ENCODE measurements around the gene IL16. TPM values are rescaled to one million over a fixed set of nuclear protein-coding genes. Genes with fewer than 3 reads are reported as not detected.
"Not testable (repeated sequence)": the region's sequence is repeated elsewhere in the genome, so short reads cannot be mapped to it uniquely, and the experiment has no call there.

The IL16 gene
- total RNA-seq, 2 donors from 2014 or later = 87.1 to 104 TPM

DNA sequence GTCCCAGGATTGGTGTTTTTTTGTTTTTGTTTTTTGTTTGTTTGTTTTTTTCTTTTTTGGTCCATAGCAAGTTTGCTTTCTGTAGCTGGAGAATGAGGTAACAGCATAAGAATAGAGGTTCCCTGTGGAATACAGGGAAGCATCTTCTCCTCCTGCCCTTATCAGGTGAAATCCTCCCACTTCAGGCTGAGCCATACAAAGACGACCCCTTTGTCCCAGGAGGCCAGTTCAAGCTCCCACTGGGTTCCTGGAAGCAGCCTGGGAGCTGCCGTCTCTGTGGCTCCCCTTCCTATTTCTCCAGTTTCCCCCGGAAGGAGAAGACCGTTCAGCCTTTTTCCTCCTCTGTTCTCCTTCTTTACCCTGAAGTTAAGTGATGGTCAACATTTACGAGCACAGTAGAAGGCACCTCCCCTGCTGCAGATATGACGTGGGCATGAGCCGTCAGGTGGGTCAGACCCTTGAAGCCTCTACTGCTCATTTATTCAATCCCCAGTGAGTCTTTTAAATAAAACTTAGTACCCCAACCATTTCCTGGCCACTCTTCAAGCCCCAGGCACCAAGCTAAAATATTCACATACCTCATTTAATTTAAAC, 1.1 kb downstream of the IL16 start:
- ATAC-seq (no peak), DNase-seq (no peak)
- Mint-ChIP-seq H3K27me3 (peaks cover 46% of the 10 kb centered on the region), H3K4me1 (no peaks in the 10 kb centered on the region), H3K27ac (no peak overlapping the region), H3K4me3 (no peak overlapping the region), H3K36me3 (ENCODE audit: low read depth) (no peaks in the 10 kb centered on the region)
- H3K9me3 ChIP-seq (ENCODE audit: control insufficient read depth, low read length, poor library complexity, severe bottlenecking) = no peaks in the 10 kb centered on the region

DNA sequence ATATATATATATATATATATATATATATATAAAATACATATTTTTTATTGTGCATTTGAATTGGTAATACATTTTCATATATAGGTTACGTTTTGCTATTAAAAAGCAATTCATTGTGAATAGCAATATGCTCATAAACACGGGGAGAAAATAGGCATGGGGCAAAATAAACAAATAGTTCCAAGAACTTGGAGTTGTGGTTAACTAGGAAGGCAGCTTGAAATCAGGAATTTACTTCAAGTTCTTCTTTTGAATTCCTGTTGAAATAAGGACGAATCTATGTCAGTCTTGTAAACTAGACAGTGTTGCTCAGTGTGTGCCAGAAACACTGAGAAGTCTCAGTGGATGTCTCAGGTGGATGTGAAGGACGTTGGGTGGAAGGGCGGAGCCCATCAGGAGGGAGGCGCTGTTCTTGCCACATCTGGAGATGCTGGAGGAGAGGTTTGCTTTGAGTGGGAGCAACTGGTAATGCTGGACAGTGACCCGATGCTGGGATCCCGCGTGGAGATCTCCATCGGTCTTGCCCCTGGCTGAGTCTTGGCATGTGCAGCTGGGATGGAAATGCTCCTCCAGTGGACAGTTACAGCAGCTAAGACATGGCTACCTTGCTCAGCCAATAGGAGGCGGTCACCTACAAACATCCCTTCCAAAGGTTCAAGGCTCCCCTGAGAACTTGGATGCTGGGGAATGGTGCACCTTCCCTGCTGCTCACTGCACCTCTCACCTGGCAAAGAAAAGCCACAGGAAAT, 2.5 kb downstream of the IL16 start:
- H3K4me1 Mint-ChIP-seq = no peaks in the 10 kb centered on the region
- ATAC-seq = no peak

DNA sequence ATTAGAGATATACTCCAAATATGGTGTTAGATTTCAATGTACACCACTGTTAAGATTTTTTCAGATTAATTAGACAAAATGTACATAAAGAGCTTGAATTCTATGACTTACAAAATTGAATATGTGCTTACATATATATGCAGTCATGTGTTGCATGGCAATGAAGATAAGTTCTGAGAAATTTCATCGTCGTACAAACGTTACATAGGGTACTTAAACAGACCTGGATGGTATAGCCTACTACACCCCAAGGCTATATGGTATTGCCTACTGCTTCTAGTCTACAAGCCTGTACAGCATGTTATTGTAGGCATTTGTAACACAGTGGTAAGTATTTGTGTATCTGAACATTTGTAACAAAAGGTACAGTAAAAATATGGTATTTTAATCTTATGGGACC, 9.3 kb downstream of the IL16 start:
- ATAC-seq (no peak), DNase-seq (no peak)
- Mint-ChIP-seq H3K27me3 (peaks cover 6% of the 10 kb centered on the region), H3K4me1 (no peaks in the 10 kb centered on the region), H3K4me3 (no peak overlapping the region), H3K27ac (no peak overlapping the region), H3K36me3 (ENCODE audit: low read depth) (no peaks in the 10 kb centered on the region)
- no peaks in the 10 kb centered on the region for H3K9me3 ChIP-seq (ENCODE audit: control insufficient read depth, low read length, poor library complexity, severe bottlenecking)

More for the DNA sequence above, 2.5 kb downstream of the IL16 start:
- Mint-ChIP-seq H3K27me3 (peaks cover 38% of the 10 kb centered on the region), H3K4me3 (no peak overlapping the region), H3K36me3 (ENCODE audit: low read depth) (no peaks in the 10 kb centered on the region), H3K27ac (no peak overlapping the region)
- no peaks in the 10 kb centered on the region for H3K9me3 ChIP-seq (ENCODE audit: control insufficient read depth, low read length, poor library complexity, severe bottlenecking)
- DNase-seq = no peak

DNA sequence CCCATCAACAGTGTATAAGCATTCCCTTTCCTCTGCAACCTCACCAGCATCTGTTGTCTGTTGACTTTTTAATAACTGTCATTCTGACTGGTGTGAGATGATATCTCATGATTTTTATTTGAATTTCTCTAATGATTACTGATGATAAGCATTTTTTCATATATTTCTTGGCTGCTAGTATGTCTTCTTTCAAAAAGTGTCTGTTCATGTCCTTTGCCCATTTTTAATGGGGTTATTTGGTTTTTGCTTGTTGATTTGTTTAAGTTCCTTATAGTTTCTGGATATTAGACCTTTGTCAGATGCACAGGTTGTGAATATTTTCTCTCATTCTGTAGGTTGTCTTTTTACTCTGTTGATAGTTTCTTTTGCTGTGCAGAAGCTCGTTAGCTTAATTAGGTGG, 11.3 kb downstream of the IL16 start:
- DNase-seq; H3K9me3 ChIP-seq (ENCODE audit: control insufficient read depth, low read length, poor library complexity, severe bottlenecking); H3K4me1 Mint-ChIP-seq; H3K27ac Mint-ChIP-seq; H3K4me3 Mint-ChIP-seq; ATAC-seq; H3K36me3 Mint-ChIP-seq (ENCODE audit: low read depth); H3K27me3 Mint-ChIP-seq: not testable (repeated sequence)

DNA sequence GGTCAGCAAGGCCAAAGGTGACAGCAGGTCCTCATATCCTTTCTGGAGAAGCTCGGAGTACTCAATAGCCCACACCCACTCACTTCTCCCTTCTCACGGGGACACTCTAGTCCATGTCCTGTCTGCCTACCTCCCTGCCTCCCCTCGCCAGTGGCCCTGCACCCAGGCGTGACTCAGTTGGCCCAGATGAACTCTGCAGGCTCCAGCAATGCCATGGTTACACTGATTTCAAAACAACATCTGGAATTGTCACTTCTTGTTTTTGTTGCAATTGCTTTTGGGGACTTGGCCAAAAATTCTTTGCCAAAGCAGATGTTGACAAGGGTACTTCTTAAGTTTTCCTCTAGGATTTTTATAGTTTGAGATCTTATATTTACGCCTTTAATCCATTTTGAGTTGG, 13.0 kb downstream of the IL16 start:
- no peak overlapping the region for H3K27ac Mint-ChIP-seq
- peaks cover 6% of the 10 kb centered on the region for H3K27me3 Mint-ChIP-seq
- no peaks in the 10 kb centered on the region for H3K36me3 Mint-ChIP-seq (ENCODE audit: low read depth)
- peaks cover 3% of the 10 kb centered on the region for H3K9me3 ChIP-seq (ENCODE audit: control insufficient read depth, low read length, poor library complexity, severe bottlenecking)
- DNase-seq (no peak), ATAC-seq (no peak)
- H3K4me1 Mint-ChIP-seq = no peaks in the 10 kb centered on the region
- no peak overlapping the region for H3K4me3 Mint-ChIP-seq

DNA sequence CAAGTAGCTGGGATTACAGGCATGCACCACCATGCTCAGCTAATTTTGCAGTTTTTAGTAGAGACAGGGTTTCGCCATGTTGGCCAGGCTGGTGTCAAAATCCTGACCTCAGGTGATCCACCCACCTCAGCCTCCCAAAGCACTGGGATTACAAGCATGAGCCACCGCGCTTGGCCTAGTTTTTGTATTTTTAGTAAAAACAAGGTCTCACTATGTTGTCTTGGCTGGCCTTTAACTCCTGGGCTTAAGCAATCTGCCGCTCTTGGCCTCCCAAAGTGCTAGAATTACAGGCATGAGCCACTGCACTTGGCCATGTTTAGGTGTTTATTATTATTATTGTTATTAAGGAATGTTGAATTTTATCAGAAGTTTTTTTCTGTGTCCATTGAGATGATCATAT, 14.7 kb downstream of the IL16 start:
- H3K4me1 Mint-ChIP-seq = no peaks in the 10 kb centered on the region
- H3K4me3 Mint-ChIP-seq = no peak overlapping the region
- H3K9me3 ChIP-seq (ENCODE audit: control insufficient read depth, low read length, poor library complexity, severe bottlenecking) = peaks cover 3% of the 10 kb centered on the region
- ATAC-seq (no peak), DNase-seq (no peak)
- no peaks in the 10 kb centered on the region for H3K36me3 Mint-ChIP-seq (ENCODE audit: low read depth)
- no peak overlapping the region for H3K27ac Mint-ChIP-seq
- H3K27me3 Mint-ChIP-seq = no peaks in the 10 kb centered on the region

- H3K4me3 Mint-ChIP-seq = no peak overlapping the region
- H3K9me3 ChIP-seq (ENCODE audit: control insufficient read depth, low read length, poor library complexity, severe bottlenecking) = peaks cover 3% of the 10 kb centered on the region
- no peak for DNase-seq
- peaks cover 3% of the 10 kb centered on the region for H3K27me3 Mint-ChIP-seq
- no peak overlapping the region for H3K27ac Mint-ChIP-seq
- H3K36me3 Mint-ChIP-seq (ENCODE audit: low read depth) = no peaks in the 10 kb centered on the region
- no peaks in the 10 kb centered on the region for H3K4me1 Mint-ChIP-seq
- ATAC-seq = no peak
These were observed 17.3 kb downstream of the IL16 start for GRCh38 chr15:81213982-81214381.

GRCh38 chr15:81215531-81215930, 18.9 kb downstream of the IL16 start:
- Mint-ChIP-seq H3K4me3 (no peak overlapping the region), H3K27me3 (peaks cover 19% of the 10 kb centered on the region), H3K27ac (no peak overlapping the region), H3K4me1 (no peaks in the 10 kb centered on the region), H3K36me3 (ENCODE audit: low read depth) (no peaks in the 10 kb centered on the region)
- DNase-seq (no peak), ATAC-seq (no peak)
- H3K9me3 ChIP-seq (ENCODE audit: control insufficient read depth, low read length, poor library complexity, severe bottlenecking) = peaks cover 3% of the 10 kb centered on the region

DNA sequence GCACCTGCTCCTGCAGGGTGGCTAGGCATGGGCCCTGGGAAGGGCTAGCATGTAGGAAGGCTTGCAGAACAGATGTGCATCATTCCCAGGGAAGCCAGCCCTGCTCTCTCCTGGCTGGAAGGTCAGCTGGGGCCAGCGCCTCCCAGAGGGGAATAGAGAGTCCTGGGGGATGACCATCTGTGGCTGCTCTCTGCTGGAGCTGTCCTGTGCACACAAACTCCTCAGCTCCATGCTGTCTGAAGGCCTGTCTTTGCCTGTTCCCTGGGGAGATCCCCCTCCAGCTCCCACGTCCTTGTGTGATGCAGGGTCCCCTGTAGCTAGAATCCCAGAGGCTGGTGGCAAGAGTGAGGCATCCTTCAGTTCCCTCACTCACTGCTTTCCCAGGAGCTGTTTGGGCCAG, 19.3 kb downstream of the IL16 start:
- Mint-ChIP-seq H3K4me3 (no peak overlapping the region), H3K36me3 (ENCODE audit: low read depth) (no peaks in the 10 kb centered on the region), H3K4me1 (no peaks in the 10 kb centered on the region), H3K27ac (no peak overlapping the region), H3K27me3 (peaks cover 23% of the 10 kb centered on the region)
- DNase-seq (no peak), ATAC-seq (no peak)
- peaks cover 3% of the 10 kb centered on the region for H3K9me3 ChIP-seq (ENCODE audit: control insufficient read depth, low read length, poor library complexity, severe bottlenecking)

DNA sequence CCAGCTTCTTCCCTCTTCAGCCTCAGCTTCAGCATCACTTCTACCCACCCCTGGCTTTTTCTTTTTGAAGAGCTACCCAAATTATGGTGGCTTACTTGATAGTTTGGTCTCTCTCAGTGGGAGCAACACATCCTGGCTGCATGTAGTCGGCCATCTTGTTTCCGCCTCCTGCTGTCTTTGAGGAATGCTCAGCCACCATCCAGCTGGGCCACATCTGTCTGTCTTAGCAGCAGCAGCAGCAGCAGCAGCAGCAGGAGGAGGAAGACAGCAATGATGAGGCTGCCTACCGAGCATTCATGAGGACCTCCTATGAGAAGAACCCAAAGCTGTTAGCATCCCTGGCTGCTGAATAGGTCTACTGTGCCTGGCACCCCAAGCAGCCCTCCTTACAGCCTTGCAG, 19.7 kb downstream of the IL16 start:
- Mint-ChIP-seq H3K27me3 (peaks cover 25% of the 10 kb centered on the region), H3K4me3 (no peak overlapping the region), H3K36me3 (ENCODE audit: low read depth) (no peaks in the 10 kb centered on the region), H3K4me1 (no peaks in the 10 kb centered on the region), H3K27ac (no peak overlapping the region)
- DNase-seq (no peak), ATAC-seq (no peak)
- H3K9me3 ChIP-seq (ENCODE audit: control insufficient read depth, low read length, poor library complexity, severe bottlenecking) = peaks cover 3% of the 10 kb centered on the region

- H3K4me3 Mint-ChIP-seq = no peak overlapping the region
- H3K9me3 ChIP-seq (ENCODE audit: control insufficient read depth, low read length, poor library complexity, severe bottlenecking) = no peaks in the 10 kb centered on the region
- peaks cover 46% of the 10 kb centered on the region for H3K27me3 Mint-ChIP-seq
- no peak overlapping the region for H3K27ac Mint-ChIP-seq
- H3K36me3 Mint-ChIP-seq (ENCODE audit: low read depth) = no peaks in the 10 kb centered on the region
- no peak for DNase-seq
- H3K4me1 Mint-ChIP-seq = no peaks in the 10 kb centered on the region
- ATAC-seq = no peak
These were observed 24.8 kb downstream of the IL16 start for GRCh38 chr15:81221449-81221848.

GRCh38 chr15:81222007-81222406, 25.3 kb downstream of the IL16 start:
- no peaks in the 10 kb centered on the region for H3K4me1 Mint-ChIP-seq
- no peak for ATAC-seq
- H3K9me3 ChIP-seq (ENCODE audit: control insufficient read depth, low read length, poor library complexity, severe bottlenecking) = no peaks in the 10 kb centered on the region
- no peaks in the 10 kb centered on the region for H3K36me3 Mint-ChIP-seq (ENCODE audit: low read depth)
- no peak for DNase-seq
- H3K4me3 Mint-ChIP-seq = no peak overlapping the region
- H3K27me3 Mint-ChIP-seq = peaks cover 46% of the 10 kb centered on the region
- no peak overlapping the region for H3K27ac Mint-ChIP-seq

DNA sequence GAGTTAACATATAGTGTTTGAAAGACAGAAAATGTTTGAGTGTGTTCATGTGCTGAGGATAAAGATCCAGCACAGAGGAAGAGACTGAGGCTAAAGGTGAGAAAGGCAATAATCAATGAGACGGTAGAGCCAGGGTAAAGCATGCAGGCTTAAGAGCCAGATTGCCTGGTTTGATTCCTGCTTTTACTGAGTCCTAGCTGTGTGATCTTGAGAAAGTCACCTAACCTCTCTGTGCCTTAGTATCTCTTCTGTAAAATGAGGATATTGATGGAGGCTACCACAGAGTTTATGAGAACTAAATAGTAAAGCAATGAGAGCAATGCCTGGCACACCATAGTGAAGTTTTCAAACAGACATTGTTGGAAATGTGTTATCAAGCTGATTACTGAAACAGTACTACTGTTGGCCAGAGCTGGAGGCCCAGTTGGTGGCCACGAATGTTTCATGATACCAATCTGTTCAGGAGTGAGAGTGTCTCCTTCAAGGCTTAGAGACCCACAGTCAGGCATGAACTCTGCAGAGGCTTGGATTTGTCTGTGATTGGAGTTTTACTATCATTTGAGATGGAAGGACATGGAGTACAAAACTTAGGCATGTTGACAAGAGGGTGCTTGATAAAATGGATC, 26.8 kb downstream of the IL16 start:
- Mint-ChIP-seq H3K27ac (no peak overlapping the region), H3K36me3 (ENCODE audit: low read depth) (no peaks in the 10 kb centered on the region), H3K4me1 (no peaks in the 10 kb centered on the region), H3K27me3 (peaks cover 54% of the 10 kb centered on the region), H3K4me3 (no peak overlapping the region)
- H3K9me3 ChIP-seq (ENCODE audit: control insufficient read depth, low read length, poor library complexity, severe bottlenecking) = no peaks in the 10 kb centered on the region
- DNase-seq (no peak), ATAC-seq (no peak)

DNA sequence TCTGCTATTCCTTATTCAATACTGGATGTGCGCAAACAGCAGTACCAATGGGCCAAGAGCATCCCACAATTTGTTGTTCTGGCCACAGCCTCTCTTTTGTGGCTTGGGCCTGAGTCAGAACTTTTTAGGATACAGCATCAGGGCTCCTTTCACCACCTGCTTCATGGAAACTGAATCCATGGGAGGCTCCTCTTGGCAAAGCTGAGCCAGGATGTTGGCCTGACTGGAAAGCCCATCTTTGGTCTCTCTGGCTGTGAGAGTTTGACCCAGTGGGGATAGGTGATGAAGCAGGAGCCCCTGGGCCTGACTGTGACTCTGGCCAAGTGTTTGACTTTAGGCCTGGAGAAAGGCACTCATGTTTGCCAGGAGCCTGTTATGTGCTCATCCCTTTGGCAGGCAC, 27.6 kb downstream of the IL16 start:
- no peak for DNase-seq
- H3K4me3 Mint-ChIP-seq = no peak overlapping the region
- H3K36me3 Mint-ChIP-seq (ENCODE audit: low read depth) = no peaks in the 10 kb centered on the region
- peaks cover 54% of the 10 kb centered on the region for H3K27me3 Mint-ChIP-seq
- no peak overlapping the region for H3K27ac Mint-ChIP-seq
- H3K9me3 ChIP-seq (ENCODE audit: control insufficient read depth, low read length, poor library complexity, severe bottlenecking) = no peaks in the 10 kb centered on the region
- no peak for ATAC-seq
- peaks cover 2% of the 10 kb centered on the region for H3K4me1 Mint-ChIP-seq

Measured in T-helper 17 cell (primary cell).